Measurements from ENCODE around the gene HES5. TPM values are rescaled to one million over a fixed set of nuclear protein-coding genes. Genes with fewer than 3 reads are reported as not detected.

The HES5 gene
- total and polyA plus RNA-seq, 2 donors (not counting 3 experiments of a cell fraction or from before 2014, with no cell fraction given), result 0.07 TPM; not detected in 1

GRCh38 chr1:2482588-2482987 lies 47.5 kb downstream of the HES5 start:
- Histone ChIP-seq H2AFZ (ENCODE audit: low read depth, low read length) (no peak overlapping the region), H4K20me1 (replicated peaks; ENCODE audit: control insufficient read depth, extremely low read depth, insufficient read depth, low read length) (no peaks in the 10 kb centered on the region), H3K79me2 (ENCODE audit: control insufficient read depth, insufficient read depth, low read length) (no peaks in the 10 kb centered on the region), H3K36me3 (ENCODE audit: control insufficient read depth in 2 of 2, extremely low read depth in 1 of 2, insufficient read depth in 2 of 2, low read length in 2 of 2) (no peaks in the 10 kb centered on the region), H3K9ac (replicated peaks; ENCODE audit: extremely low read depth, insufficient read depth, low read length) (no peak overlapping the region), H3K27ac (ENCODE audit: insufficient read depth, low read depth, low read length) (no peak overlapping the region), H3K9me1 (replicated peaks; ENCODE audit: control insufficient read depth, extremely low read depth, insufficient read depth, low read length) (no peaks in the 10 kb centered on the region), H3K27me3 (ENCODE audit: control insufficient read depth in 2 of 2, insufficient read depth in 2 of 2, low read length in 2 of 2) (no peaks in the 10 kb centered on the region), H3K4me1 (ENCODE audit: control insufficient read depth, extremely low read depth, insufficient read depth, low read length) (no peaks in the 10 kb centered on the region), H3K4me3 (replicated peaks in 1 of 3; ENCODE audit: insufficient read depth in 1 of 3, low read depth in 1 of 3, low read length in 3 of 3) (no peak overlapping the region), H3K9me3 (replicated peaks; ENCODE audit: control insufficient read depth, insufficient read depth, low read length) (no peaks in the 10 kb centered on the region), H3K4me2 (ENCODE audit: insufficient read depth, low read length) (no peak overlapping the region)
- BruUV-seq (replicated peaks), result no TSS peak
- CTCF ChIA-PET, result no interaction called here
- dilution Hi-C loops (cut with MboI; ENCODE audit: extremely low pct_ligation_motif_present, low sequenced_read_pairs) (no loop called here), intact Hi-C loops (cut with micrococcal nuclease) (no loop called here)
- TF ChIP-seq MAX (IDR thresholded peaks at IDR 0.05; ENCODE audit: insufficient read depth, insufficient read length), result no peak
- no peak for TF ChIP-seq EZH2 (IDR thresholded peaks at IDR 0.05; ENCODE audit: borderline replicate concordance, low read depth, low read length, severe bottlenecking)
- no peak for TF ChIP-seq CTCF (IDR thresholded peaks at IDR 0.05; ENCODE audit: extremely low read depth in 1 of 2, insufficient read depth in 1 of 2, low read depth in 1 of 2, low read length in 2 of 2)
- TF ChIP-seq POLR2A (IDR thresholded peaks at IDR 0.05; ENCODE audit: low read depth, low read length), result no peak
- no peak for TF ChIP-seq FOS (IDR thresholded peaks at IDR 0.05; ENCODE audit: borderline replicate concordance, insufficient read depth, low read length)
- no peak for TF ChIP-seq GATA2 (IDR thresholded peaks at IDR 0.05; ENCODE audit: insufficient read depth, insufficient read length, low read depth, low read length)
- TF ChIP-seq JUN (IDR thresholded peaks at IDR 0.05; ENCODE audit: borderline replicate concordance, insufficient read depth, insufficient read length, low read depth), result no peak
- TF ChIP-seq POLR2AphosphoS5 (IDR thresholded peaks at IDR 0.05; ENCODE audit: insufficient read depth, low read depth, low read length), result no peak
- no peak for TF ChIP-seq MYC (IDR thresholded peaks at IDR 0.05; ENCODE audit: low read depth, low read length)
- DNase-seq (ENCODE audit: low read depth, low spot score), result no peak
- POLR2A ChIA-PET, result no interaction called here
- FAIRE-seq, result no peak

Measured in endothelial cell of umbilical vein (primary cell).